ENCODE measurements around the gene GLTP. TPM values are rescaled to one million over a fixed set of nuclear protein-coding genes. Genes with fewer than 3 reads are reported as not detected.

Gene GLTP
- total RNA-seq, 1 experiment from 2014 or later: 25.8 TPM

DNA sequence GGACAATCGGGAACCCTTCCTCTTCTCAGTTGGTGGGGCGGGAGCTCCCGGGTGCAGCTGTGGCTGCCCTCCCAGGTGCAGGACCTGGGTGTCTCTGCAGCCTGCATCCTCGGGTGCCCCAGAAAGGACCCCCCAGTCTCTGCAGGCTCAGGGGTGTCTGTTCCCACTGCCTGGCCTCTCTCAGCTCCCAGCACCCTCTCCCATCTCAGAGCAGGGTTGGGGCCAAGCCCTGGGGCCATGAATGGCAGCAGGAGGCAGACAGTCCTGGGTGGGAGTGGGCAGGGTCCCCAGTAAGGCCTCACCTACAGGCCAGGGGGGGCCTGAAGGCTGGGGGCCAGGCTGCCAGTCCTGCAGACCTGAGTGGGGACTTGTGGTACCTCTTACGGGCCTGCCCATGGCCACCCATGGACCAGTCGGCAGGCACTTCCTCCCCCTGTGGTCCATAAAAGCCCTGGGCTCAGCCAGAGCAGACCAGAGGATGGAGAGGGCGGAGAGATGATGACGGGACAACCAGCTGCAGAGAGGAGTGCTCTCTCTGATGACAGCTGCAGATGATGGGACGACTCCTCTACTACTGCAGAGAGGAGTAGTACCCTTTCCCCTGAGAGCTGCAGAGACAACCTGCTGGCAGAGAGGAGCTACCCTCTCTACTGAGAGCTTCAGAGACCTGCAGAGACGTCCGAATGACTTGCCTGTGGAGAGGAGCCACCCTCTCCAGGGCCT lies 46.3 kb upstream of the GLTP start:
- DNase-seq (ENCODE audit: low spot score) (no peak), ATAC-seq (no peak)
- ChIA-PET POLR2A (no interaction called here), CTCF (interaction anchor here (0.7 to 4.6 kb wide), 9 partner anchors 26 to 455 kb away, joined by 3 to 29 read pairs (median 4); partner anchors contain the start of gene TCHP)
- H3K27ac Mint-ChIP-seq: no peak overlapping the region
- peaks cover 7% of the 10 kb centered on the region; the same call in 1 of the 2 replicates for H3K4me1 Mint-ChIP-seq
- H3K4me3 Mint-ChIP-seq: no peak overlapping the region
- TF ChIP-seq, protein P1, sequence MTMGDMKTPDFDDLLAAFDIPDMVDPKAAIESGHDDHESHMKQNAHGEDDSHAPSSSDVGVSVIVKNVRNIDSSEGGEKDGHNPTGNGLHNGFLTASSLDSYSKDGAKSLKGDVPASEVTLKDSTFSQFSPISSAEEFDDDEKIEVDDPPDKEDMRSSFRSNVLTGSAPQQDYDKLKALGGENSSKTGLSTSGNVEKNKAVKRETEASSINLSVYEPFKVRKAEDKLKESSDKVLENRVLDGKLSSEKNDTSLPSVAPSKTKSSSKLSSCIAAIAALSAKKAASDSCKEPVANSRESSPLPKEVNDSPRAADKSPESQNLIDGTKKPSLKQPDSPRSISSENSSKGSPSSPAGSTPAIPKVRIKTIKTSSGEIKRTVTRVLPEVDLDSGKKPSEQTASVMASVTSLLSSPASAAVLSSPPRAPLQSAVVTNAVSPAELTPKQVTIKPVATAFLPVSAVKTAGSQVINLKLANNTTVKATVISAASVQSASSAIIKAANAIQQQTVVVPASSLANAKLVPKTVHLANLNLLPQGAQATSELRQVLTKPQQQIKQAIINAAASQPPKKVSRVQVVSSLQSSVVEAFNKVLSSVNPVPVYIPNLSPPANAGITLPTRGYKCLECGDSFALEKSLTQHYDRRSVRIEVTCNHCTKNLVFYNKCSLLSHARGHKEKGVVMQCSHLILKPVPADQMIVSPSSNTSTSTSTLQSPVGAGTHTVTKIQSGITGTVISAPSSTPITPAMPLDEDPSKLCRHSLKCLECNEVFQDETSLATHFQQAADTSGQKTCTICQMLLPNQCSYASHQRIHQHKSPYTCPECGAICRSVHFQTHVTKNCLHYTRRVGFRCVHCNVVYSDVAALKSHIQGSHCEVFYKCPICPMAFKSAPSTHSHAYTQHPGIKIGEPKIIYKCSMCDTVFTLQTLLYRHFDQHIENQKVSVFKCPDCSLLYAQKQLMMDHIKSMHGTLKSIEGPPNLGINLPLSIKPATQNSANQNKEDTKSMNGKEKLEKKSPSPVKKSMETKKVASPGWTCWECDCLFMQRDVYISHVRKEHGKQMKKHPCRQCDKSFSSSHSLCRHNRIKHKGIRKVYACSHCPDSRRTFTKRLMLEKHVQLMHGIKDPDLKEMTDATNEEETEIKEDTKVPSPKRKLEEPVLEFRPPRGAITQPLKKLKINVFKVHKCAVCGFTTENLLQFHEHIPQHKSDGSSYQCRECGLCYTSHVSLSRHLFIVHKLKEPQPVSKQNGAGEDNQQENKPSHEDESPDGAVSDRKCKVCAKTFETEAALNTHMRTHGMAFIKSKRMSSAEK (CRISPR knock-in tag; IDR thresholded peaks at IDR 0.05; ENCODE audit: borderline replicate concordance): no peak
- TF ChIP-seq NR1H2 (CRISPR knock-in tag; IDR thresholded peaks at IDR 0.05) (no peak), ZNF219 (CRISPR knock-in tag; IDR thresholded peaks at IDR 0.05; ENCODE audit: borderline replicate concordance) (no peak), ERG (CRISPR knock-in tag; IDR thresholded peaks at IDR 0.05) (no peak), FOXJ3 (CRISPR knock-in tag; IDR thresholded peaks at IDR 0.05; ENCODE audit: borderline replicate concordance) (no peak), NR2C2 (CRISPR knock-in tag; IDR thresholded peaks at IDR 0.05) (no peak), HMGA2 (CRISPR knock-in tag; IDR thresholded peaks at IDR 0.05) (no peak), JAZF1 (CRISPR knock-in tag; IDR thresholded peaks at IDR 0.05) (no peak)
- TF ChIP-seq, protein P2, sequence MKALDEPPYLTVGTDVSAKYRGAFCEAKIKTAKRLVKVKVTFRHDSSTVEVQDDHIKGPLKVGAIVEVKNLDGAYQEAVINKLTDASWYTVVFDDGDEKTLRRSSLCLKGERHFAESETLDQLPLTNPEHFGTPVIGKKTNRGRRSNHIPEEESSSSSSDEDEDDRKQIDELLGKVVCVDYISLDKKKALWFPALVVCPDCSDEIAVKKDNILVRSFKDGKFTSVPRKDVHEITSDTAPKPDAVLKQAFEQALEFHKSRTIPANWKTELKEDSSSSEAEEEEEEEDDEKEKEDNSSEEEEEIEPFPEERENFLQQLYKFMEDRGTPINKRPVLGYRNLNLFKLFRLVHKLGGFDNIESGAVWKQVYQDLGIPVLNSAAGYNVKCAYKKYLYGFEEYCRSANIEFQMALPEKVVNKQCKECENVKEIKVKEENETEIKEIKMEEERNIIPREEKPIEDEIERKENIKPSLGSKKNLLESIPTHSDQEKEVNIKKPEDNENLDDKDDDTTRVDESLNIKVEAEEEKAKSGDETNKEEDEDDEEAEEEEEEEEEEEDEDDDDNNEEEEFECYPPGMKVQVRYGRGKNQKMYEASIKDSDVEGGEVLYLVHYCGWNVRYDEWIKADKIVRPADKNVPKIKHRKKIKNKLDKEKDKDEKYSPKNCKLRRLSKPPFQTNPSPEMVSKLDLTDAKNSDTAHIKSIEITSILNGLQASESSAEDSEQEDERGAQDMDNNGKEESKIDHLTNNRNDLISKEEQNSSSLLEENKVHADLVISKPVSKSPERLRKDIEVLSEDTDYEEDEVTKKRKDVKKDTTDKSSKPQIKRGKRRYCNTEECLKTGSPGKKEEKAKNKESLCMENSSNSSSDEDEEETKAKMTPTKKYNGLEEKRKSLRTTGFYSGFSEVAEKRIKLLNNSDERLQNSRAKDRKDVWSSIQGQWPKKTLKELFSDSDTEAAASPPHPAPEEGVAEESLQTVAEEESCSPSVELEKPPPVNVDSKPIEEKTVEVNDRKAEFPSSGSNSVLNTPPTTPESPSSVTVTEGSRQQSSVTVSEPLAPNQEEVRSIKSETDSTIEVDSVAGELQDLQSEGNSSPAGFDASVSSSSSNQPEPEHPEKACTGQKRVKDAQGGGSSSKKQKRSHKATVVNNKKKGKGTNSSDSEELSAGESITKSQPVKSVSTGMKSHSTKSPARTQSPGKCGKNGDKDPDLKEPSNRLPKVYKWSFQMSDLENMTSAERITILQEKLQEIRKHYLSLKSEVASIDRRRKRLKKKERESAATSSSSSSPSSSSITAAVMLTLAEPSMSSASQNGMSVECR (CRISPR knock-in tag; IDR thresholded peaks at IDR 0.05; ENCODE audit: borderline replicate concordance): no peak
- no peaks in the 10 kb centered on the region for H3K9me3 Mint-ChIP-seq
- H3K36me3 Mint-ChIP-seq: peaks cover 2% of the 10 kb centered on the region; the same call in 1 of the 2 replicates
- H3K27me3 Mint-ChIP-seq (ENCODE audit: low read depth): no peaks in the 10 kb centered on the region

GRCh38 chr12:109926016-109926415 lies 45.7 kb upstream of the GLTP start:
- no peak for DNase-seq (ENCODE audit: low spot score)
- Mint-ChIP-seq H3K4me1 (peaks cover 7% of the 10 kb centered on the region; the same call in 1 of the 2 replicates), H3K27me3 (ENCODE audit: low read depth) (no peaks in the 10 kb centered on the region), H3K4me3 (no peak overlapping the region), H3K9me3 (no peaks in the 10 kb centered on the region), H3K36me3 (no peaks in the 10 kb centered on the region; the same call in 1 of the 2 replicates), H3K27ac (no peak overlapping the region)
- ChIA-PET POLR2A (no interaction called here), CTCF (interaction anchor here (1.0 to 4.6 kb wide), 7 partner anchors 18 to 207 kb away, joined by 3 to 29 read pairs (median 4); partner anchors contain the start of gene TCHP)
- no peak for ATAC-seq
- TF ChIP-seq IRF2 (CRISPR knock-in tag; IDR thresholded peaks at IDR 0.05; ENCODE audit: borderline replicate concordance, low read depth) (no peak), ZBTB21 (CRISPR knock-in tag; IDR thresholded peaks at IDR 0.05; ENCODE audit: borderline replicate concordance) (no peak)

Measured in WTC11 (cell line).